ENCODE measurements around the gene CELSR2.

The CELSR2 gene

GRCh38 chr1:109256971-109257681, 7.8 kb downstream of the CELSR2 start:
- H3K4me2 ChIP-seq (ENCODE audit: low read depth, low read length) = no peak overlapping the region

DNA sequence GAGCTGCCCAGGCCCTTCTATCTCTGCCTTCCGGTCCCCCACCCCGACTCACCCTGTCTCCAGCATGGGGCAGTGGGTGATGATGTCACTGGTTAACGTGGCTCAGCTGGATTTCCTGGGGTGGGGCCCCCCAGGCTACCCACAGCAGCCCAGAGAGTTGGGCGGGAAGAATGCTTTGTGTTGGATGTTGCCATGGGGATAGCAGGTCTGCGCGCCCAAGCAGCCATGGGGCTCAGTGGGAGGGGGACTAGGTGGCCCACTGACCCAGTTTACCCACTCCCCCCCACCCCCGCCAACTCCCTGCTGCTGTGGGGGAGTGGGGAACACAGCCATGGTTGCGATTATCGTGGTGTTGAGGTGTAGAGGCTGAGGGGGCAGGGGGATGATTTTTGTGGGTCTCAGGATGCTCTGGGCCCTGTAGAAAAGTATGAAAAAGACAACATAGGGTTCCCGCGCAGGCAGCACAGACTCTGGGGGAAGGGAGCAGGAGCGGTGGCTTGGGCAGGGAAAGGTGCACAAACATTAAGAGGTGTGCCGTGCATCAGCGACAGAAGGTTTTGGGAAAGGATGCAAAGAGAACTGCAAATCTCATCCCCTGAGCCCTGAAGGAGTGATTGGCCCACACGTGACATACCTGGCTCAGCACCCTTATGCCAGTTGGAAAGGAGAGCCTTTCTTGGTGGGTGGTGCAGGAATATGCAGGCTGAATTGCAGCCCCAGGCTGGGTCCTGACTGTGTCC, 8.5 kb downstream of the CELSR2 start:
- Histone ChIP-seq H3K36me3 (replicated peaks; ENCODE audit: insufficient read depth, low read length) (no peaks in the 10 kb centered on the region), H3F3A (ENCODE audit: insufficient read depth, low read length) (no peaks in the 10 kb centered on the region), H3K9ac (ENCODE audit: low read length) (no peak overlapping the region), H3K4me3 (ENCODE audit: low read length) (no peak overlapping the region), H3K27me3 (replicated peaks; ENCODE audit: insufficient read depth, low read length) (no peaks in the 10 kb centered on the region), H2AFZ (ENCODE audit: low read length) (no peak overlapping the region), H3K9me2 (replicated peaks; ENCODE audit: insufficient read depth, low read length) (no peaks in the 10 kb centered on the region), H3K79me2 (ENCODE audit: low read length) (no peaks in the 10 kb centered on the region), H3K4me1 (ENCODE audit: low read length) (no peaks in the 10 kb centered on the region), H3K9me3 (replicated peaks; ENCODE audit: insufficient read depth, low read length) (no peaks in the 10 kb centered on the region), H3K4me2 (ENCODE audit: low read depth, low read length) (no peak overlapping the region), H4K20me1 (ENCODE audit: insufficient read depth, low read length) (no peaks in the 10 kb centered on the region), H3K27ac (ENCODE audit: low read length) (no peak overlapping the region)
- no peak for DNase-seq
- TF ChIP-seq EZH2phosphoT487 (IDR thresholded peaks at IDR 0.05; ENCODE audit: low read length) (no peak), EZH2 (optimal IDR thresholded peaks at IDR 0.05; ENCODE audit: low read depth, low read length) (no peak)
- TF ChIP-seq, protein P1, sequence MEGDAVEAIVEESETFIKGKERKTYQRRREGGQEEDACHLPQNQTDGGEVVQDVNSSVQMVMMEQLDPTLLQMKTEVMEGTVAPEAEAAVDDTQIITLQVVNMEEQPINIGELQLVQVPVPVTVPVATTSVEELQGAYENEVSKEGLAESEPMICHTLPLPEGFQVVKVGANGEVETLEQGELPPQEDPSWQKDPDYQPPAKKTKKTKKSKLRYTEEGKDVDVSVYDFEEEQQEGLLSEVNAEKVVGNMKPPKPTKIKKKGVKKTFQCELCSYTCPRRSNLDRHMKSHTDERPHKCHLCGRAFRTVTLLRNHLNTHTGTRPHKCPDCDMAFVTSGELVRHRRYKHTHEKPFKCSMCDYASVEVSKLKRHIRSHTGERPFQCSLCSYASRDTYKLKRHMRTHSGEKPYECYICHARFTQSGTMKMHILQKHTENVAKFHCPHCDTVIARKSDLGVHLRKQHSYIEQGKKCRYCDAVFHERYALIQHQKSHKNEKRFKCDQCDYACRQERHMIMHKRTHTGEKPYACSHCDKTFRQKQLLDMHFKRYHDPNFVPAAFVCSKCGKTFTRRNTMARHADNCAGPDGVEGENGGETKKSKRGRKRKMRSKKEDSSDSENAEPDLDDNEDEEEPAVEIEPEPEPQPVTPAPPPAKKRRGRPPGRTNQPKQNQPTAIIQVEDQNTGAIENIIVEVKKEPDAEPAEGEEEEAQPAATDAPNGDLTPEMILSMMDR (IDR thresholded peaks at IDR 0.05; ENCODE audit: low read length) = no peak

More at GRCh38 chr1:109256971-109257681, 7.8 kb downstream of the CELSR2 start:
- H3K79me2 ChIP-seq (ENCODE audit: low read length) = no peaks in the 10 kb centered on the region
- H3K9me3 ChIP-seq (replicated peaks; ENCODE audit: insufficient read depth, low read length) = no peaks in the 10 kb centered on the region
- H3K9me2 ChIP-seq (replicated peaks; ENCODE audit: insufficient read depth, low read length) = no peaks in the 10 kb centered on the region
- no peak overlapping the region for H3K4me3 ChIP-seq (ENCODE audit: low read length)
- H3K9ac ChIP-seq (ENCODE audit: low read length) = no peak overlapping the region
- H3K27ac ChIP-seq (ENCODE audit: low read length) = no peak overlapping the region
- no peaks in the 10 kb centered on the region for H3F3A ChIP-seq (ENCODE audit: insufficient read depth, low read length)
- H4K20me1 ChIP-seq (ENCODE audit: insufficient read depth, low read length) = no peaks in the 10 kb centered on the region
- H2AFZ ChIP-seq (ENCODE audit: low read length) = no peak overlapping the region
- DNase-seq = no peak
- no peaks in the 10 kb centered on the region for H3K36me3 ChIP-seq (replicated peaks; ENCODE audit: insufficient read depth, low read length)
- TF ChIP-seq, protein P1 (IDR thresholded peaks at IDR 0.05; ENCODE audit: low read length) = no peak
- no peak for TF ChIP-seq EZH2 (optimal IDR thresholded peaks at IDR 0.05; ENCODE audit: low read depth, low read length)
- TF ChIP-seq EZH2phosphoT487 (IDR thresholded peaks at IDR 0.05; ENCODE audit: low read length) = no peak
- H3K27me3 ChIP-seq (replicated peaks; ENCODE audit: insufficient read depth, low read length) = no peaks in the 10 kb centered on the region
- no peaks in the 10 kb centered on the region for H3K4me1 ChIP-seq (ENCODE audit: low read length)

DNA sequence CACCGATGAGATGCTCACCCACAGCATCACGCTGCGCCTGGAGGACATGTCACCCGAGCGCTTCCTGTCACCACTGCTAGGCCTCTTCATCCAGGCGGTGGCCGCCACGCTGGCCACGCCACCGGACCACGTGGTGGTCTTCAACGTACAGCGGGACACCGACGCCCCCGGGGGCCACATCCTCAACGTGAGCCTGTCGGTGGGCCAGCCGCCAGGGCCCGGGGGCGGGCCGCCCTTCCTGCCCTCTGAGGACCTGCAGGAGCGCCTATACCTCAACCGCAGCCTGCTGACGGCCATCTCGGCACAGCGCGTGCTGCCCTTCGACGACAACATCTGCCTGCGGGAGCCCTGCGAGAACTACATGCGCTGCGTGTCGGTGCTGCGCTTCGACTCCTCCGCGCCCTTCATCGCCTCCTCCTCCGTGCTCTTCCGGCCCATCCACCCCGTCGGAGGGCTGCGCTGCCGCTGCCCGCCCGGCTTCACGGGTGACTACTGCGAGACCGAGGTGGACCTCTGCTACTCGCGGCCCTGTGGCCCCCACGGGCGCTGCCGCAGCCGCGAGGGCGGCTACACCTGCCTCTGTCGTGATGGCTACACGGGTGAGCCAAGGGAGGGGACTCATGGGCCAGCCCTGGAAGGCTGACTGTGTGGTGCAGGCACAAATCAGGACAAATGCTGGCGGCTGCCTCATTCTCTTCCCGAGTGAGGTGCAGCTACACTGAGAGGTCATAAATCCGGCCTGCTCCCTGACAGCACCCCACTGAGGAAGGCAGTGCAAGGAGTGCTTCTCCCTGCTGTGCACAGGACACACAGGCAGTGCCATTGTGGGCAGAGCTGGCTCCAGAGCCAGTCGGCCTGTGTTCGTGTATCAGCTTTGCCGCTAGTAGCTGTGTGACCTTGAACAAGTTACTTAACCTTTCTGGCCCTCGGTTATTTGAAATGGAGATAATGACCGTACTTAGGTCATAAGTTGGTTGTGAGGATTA, 9.4 kb downstream of the CELSR2 start:
- no peaks in the 10 kb centered on the region for H3K36me3 ChIP-seq (replicated peaks; ENCODE audit: insufficient read depth, low read length)
- H3K4me1 ChIP-seq (ENCODE audit: low read length) = no peaks in the 10 kb centered on the region
- no peaks in the 10 kb centered on the region for H4K20me1 ChIP-seq (ENCODE audit: insufficient read depth, low read length)
- no peak overlapping the region for H3K4me3 ChIP-seq (ENCODE audit: low read length)
- H3K79me2 ChIP-seq (ENCODE audit: low read length) = no peaks in the 10 kb centered on the region
- H3K27ac ChIP-seq (ENCODE audit: low read length) = no peak overlapping the region
- no peak overlapping the region for H2AFZ ChIP-seq (ENCODE audit: low read length)
- no peaks in the 10 kb centered on the region for H3K27me3 ChIP-seq (replicated peaks; ENCODE audit: insufficient read depth, low read length)
- H3K9me3 ChIP-seq (replicated peaks; ENCODE audit: insufficient read depth, low read length) = no peaks in the 10 kb centered on the region
- no peaks in the 10 kb centered on the region for H3K9me2 ChIP-seq (replicated peaks; ENCODE audit: insufficient read depth, low read length)
- DNase-seq = no peak
- H3K4me2 ChIP-seq (ENCODE audit: low read depth, low read length) = no peak overlapping the region
- H3K9ac ChIP-seq (ENCODE audit: low read length) = no peak overlapping the region
- no peaks in the 10 kb centered on the region for H3F3A ChIP-seq (ENCODE audit: insufficient read depth, low read length)
- TF ChIP-seq EZH2phosphoT487 (IDR thresholded peaks at IDR 0.05; ENCODE audit: low read length) = no peak
- TF ChIP-seq, protein P1 (IDR thresholded peaks at IDR 0.05; ENCODE audit: low read length) = no peak
- TF ChIP-seq EZH2 (optimal IDR thresholded peaks at IDR 0.05; ENCODE audit: low read depth, low read length) = no peak
